ENCODE measurements around the gene COL12A1. TPM values are rescaled to one million over a fixed set of nuclear protein-coding genes. Genes with fewer than 3 reads are reported as not detected.

Gene COL12A1
- total and polyA plus RNA-seq, 8 donors, result 23.1 to 74.3 (median 31.5) TPM

DNA sequence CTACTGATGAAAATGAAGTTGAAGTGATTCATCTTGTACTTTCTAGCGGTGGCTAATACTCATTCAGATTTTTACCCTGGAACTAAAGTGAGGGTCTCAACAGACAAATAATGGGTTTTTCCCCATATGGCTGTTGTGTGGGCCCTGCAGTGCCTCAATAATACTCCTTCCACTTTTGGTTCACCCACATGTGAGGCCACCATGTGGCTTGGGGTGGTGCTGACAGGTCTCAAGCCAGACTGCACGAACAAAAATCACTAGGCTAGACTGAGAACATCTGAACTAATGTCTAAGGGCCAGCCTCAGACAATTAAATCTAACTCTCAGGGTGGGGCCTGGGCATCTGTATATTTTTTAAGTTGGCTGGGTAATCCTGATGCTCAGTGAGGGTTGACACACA is 7.9 kb upstream of the COL12A1 start:
- Histone ChIP-seq H3K36me3 (no peaks in the 10 kb centered on the region), H3K4me1 (peaks cover under 1 to 5% of the 10 kb centered on the region in 2 donors), H3K9me3 (no peaks in the 10 kb centered on the region), H3K27me3 (peaks cover 0 to 5% of the 10 kb centered on the region in 2 donors), H3K4me3 (no peak overlapping the region), H3K27ac (no peak overlapping the region)
- intact Hi-C loops (cut with DNase I), result no loop called here
- ATAC-seq (no peak), DNase-seq (no peak)
- TF ChIP-seq, protein P1, sequence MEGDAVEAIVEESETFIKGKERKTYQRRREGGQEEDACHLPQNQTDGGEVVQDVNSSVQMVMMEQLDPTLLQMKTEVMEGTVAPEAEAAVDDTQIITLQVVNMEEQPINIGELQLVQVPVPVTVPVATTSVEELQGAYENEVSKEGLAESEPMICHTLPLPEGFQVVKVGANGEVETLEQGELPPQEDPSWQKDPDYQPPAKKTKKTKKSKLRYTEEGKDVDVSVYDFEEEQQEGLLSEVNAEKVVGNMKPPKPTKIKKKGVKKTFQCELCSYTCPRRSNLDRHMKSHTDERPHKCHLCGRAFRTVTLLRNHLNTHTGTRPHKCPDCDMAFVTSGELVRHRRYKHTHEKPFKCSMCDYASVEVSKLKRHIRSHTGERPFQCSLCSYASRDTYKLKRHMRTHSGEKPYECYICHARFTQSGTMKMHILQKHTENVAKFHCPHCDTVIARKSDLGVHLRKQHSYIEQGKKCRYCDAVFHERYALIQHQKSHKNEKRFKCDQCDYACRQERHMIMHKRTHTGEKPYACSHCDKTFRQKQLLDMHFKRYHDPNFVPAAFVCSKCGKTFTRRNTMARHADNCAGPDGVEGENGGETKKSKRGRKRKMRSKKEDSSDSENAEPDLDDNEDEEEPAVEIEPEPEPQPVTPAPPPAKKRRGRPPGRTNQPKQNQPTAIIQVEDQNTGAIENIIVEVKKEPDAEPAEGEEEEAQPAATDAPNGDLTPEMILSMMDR (IDR thresholded peaks at IDR 0.05), result no peak

DNA sequence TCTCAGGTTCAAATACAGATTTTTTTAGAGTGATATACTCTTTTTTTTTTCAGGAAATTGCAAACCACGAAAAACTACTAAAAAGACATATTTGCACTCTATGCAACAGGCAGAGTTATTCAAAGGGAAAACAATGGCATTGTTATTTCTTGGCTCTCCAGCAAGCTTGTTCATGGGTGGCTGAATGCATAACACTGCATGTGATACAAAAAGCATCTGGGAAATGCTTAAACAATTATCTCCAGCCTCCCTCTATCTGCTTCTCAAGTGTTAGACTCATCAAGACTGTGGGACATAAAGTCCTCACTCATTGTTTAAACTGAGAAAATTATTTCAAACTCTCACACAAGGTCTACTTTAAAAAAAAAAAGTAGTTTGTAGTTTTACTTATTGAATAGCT is 7.3 kb upstream of the COL12A1 start:
- Histone ChIP-seq H3K9me3 (no peaks in the 10 kb centered on the region), H3K27ac (no peak overlapping the region), H3K4me1 (peaks cover 6 to 10% of the 10 kb centered on the region in 2 donors), H3K27me3 (peaks cover 0 to 11% of the 10 kb centered on the region in 2 donors), H3K4me3 (no peak overlapping the region), H3K36me3 (no peaks in the 10 kb centered on the region)
- ATAC-seq (no peak), DNase-seq (no peak)
- TF ChIP-seq, protein P1 (IDR thresholded peaks at IDR 0.05), result no peak
- intact Hi-C loops (cut with DNase I), result no loop called here

DNA sequence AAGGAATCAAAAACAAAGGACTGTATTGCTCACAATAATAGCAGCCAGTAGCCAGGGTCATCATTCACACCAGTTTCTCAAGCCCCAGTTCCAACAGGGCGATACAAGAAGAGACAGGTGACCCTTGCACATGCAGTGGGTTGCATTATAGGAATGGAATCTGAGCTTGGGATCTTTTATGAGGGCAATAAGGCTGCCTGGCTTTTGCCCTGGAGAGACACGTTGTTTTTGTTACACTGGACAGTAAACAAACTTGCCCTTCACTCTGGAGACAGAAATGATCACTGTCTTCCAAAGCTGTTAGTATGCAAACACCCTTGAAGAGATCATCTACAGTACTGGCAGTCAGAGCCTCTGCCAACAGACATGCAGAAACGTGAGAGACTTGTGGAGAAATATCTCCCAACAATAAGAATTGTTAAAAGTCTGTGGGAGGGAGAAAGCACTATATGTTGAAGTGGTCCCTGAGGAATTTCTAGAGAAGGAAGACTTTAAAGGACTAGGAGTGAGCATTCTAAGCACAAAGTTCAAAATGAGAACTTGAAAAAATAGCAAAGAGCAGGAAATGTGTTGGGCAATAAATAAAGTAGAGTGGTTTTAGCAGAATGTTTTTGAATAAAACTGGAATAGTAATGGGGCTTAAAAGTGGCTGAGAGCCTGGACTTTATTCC is 6.2 kb upstream of the COL12A1 start:
- Histone ChIP-seq H3K9me3 (no peaks in the 10 kb centered on the region), H3K4me1 (peaks cover 6 to 15% of the 10 kb centered on the region in 2 donors), H3K27ac (no peak overlapping the region), H3K4me3 (no peak overlapping the region), H3K36me3 (no peaks in the 10 kb centered on the region), H3K27me3 (peaks cover 2 to 21% of the 10 kb centered on the region in 2 donors)
- TF ChIP-seq, protein P1 (IDR thresholded peaks at IDR 0.05), result no peak
- no peak for ATAC-seq
- DNase-seq, result no peak
- intact Hi-C loops (cut with DNase I), result no loop called here

DNA sequence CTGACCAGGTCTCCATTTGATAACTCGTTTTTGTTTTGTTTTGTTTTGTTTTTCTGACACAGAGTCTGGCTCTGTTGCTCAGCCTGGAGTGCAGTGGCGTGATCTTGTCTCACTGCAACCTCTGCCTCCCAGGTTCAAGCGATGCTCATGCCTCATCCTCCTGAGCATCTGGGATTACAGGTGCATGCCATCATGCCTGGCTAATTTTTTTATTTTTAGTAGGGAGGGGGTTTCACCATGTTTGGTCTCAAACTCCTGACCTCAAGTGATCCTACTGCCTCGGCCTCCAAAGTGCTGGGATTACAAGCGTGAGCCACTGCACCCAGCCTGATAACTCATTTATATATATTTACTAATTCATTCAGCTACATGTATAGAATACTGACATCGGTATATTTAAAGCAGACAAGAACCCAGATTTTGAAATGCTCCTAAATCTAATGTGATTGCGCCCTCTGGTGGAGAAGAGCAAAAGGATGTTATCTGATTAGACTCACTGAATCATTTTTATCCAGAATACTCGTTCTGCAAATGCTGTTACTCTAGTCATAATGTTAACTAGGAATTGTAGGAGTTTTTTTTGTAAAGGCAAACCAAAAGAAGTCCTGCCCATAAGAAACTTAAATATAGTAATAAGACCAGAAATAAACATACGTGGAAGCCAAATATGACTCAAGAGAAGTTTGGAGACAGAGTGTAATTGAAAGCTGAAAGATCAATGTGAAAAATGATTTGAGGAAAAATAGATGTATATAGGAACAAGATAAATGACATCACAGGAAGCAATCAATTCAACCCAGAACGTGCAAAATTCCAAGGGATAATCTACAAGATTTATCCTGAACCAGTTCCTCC is 5.3 kb upstream of the COL12A1 start:
- TF ChIP-seq, protein P1 (IDR thresholded peaks at IDR 0.05), result peak; percentile 69 to 74
- peak; percentile 49 for ATAC-seq
- peaks cover 6 to 20% of the 10 kb centered on the region in 2 donors for H3K4me1 ChIP-seq
- H3K36me3 ChIP-seq, result no peaks in the 10 kb centered on the region
- no peak overlapping the region for H3K4me3 ChIP-seq
- peaks cover 10 to 30% of the 10 kb centered on the region in 2 donors for H3K27me3 ChIP-seq
- DNase-seq, result peak in 1 of 4 donors; percentile 81
- intact Hi-C loops (cut with DNase I), result no loop called here
- no peaks in the 10 kb centered on the region for H3K9me3 ChIP-seq
- no peak overlapping the region for H3K27ac ChIP-seq

DNA sequence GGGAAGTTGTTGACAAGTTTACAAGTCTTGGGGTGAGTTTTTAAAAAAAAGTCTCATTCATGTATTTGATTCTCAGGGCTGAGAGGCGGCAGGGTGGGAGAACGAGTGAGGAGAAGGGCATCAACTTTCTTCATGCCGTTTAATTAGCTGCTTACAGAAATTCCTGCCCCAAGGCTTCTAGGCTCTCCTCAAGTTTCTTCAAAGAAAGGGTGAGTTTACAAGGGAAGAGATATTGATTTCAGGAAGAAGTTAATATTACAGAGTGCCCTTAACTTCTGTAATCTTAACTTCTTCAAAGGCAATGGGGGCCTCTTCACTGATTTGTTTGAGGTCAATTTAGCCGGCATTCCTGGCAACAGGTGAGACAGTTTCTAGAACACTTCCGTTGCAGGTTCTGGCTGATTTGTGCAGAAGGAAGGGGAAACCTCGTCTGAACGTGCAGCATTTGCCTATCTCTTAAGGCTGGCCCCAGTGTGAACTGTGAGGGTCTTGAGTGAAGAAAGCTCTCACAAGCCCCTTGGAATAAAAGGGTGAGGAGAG is 3.4 kb upstream of the COL12A1 start:
- DNase-seq, result no peak
- Histone ChIP-seq H3K27ac (no peak overlapping the region), H3K27me3 (peaks cover 17 to 49% of the 10 kb centered on the region in 2 donors), H3K4me3 (no peak overlapping the region), H3K4me1 (peaks cover 6 to 38% of the 10 kb centered on the region in 2 donors), H3K36me3 (no peaks in the 10 kb centered on the region), H3K9me3 (no peaks in the 10 kb centered on the region)
- intact Hi-C loops (cut with DNase I), result loop anchor here in 1 of 2 donors (10.0 kb wide), 2 partner anchors 794 to 1474 kb away; no protein-coding TSS in a partner anchor
- no peak for ATAC-seq
- TF ChIP-seq, protein P1 (IDR thresholded peaks at IDR 0.05), result no peak

Measured in left lung (tissue), 10 donors.